ENCODE data around the gene GLYATL1B.
"Not testable (repeated sequence)": the region's sequence is repeated elsewhere in the genome, so short reads cannot be mapped to it uniquely, and the experiment has no call there.

GRCh38 chr11:59063996-59064727, 21.9 kb upstream of the GLYATL1B start:
- TF ChIP-seq POLR2A (IDR thresholded peaks at IDR 0.05; ENCODE audit: low read length); GATA1 (IDR thresholded peaks at IDR 0.05; ENCODE audit: low read depth, low read length): not testable (repeated sequence)

All from erythroblast (primary cell).